B cell (primary cell): ENCODE results near the gene DDB1. TPM values are rescaled to one million over a fixed set of nuclear protein-coding genes. Genes with fewer than 3 reads are reported as not detected.

ENCODE experiments used
- ATAC-seq: fragments of 200-7000 bp; cut with Tn5 transposase; one replicate; pipeline ENCODE4 v1.10.0; 2021; ENCODE audit warnings: low read depth, mild to moderate bottlenecking, moderate number of reproducible peaks, moderate library complexity
- CTCF ChIA-PET: fragments of 350-600 bp; sonication (Branson Sonifier 250); formaldehyde crosslinking; loops from one replicate; lab custom pipeline; 2021; ENCODE audit warnings: antibody characterized with exemption, inconsistent platforms; lab: Charles Lee
- POLR2A ChIA-PET: fragments of 350-600 bp; sonication (Branson Sonifier 250); formaldehyde crosslinking; loops from one replicate; lab custom pipeline; 2021; ENCODE audit warnings: antibody characterized with exemption; lab: Charles Lee
- DNase-seq: peaks from one replicate; pipeline ENCODE4 v3.0.0; 2013
- H2AFZ ChIP-seq: 2 replicates; pipeline ENCODE4 v1.6.1; 2012; ENCODE audit warnings: mild to moderate bottlenecking, low read depth, low read length; ENCODE audit not compliant: insufficient read depth, poor library complexity, severe bottlenecking
- H3K27ac ChIP-seq, 2 donors: 1 replicate in 1 of 2; 2 replicates in 1 of 2; pipeline ENCODE4 v1.5.1; 2012 to 2013; ENCODE audit warnings: low read length in 2 of 2, mild to moderate bottlenecking in 2 of 2, moderate library complexity in 1 of 2
- H3K27me3 ChIP-seq, 4 experiments: fragments of 200-600 bp in 1 of 4; sonication (generic) in 1 of 4; replicated peaks in 1 of 4; 1 replicate in 2 of 4; 2 replicates in 2 of 4; pipeline versions ENCODE4 v1.6.1 to v1.7.0; 2013 to 2016; ENCODE audit warnings: low read length in 3 of 4, mild to moderate bottlenecking in 2 of 4, mixed read lengths in 1 of 4, moderate library complexity in 1 of 4; ENCODE audit not compliant: insufficient read depth in 4 of 4, control insufficient read depth in 3 of 4; ENCODE audit errors: control extremely low read depth in 1 of 4
- H3K36me3 ChIP-seq, 2 experiments: replicated peaks in 1 of 2; 1 replicate in 1 of 2; 2 replicates in 1 of 2; pipeline versions ENCODE4 v1.6.1 to v1.7.1; 2013; ENCODE audit warnings: low read length in 1 of 2; ENCODE audit not compliant: insufficient read depth in 2 of 2, control insufficient read depth in 1 of 2; ENCODE audit errors: control extremely low read depth in 1 of 2, extremely low read depth in 1 of 2
- H3K4me1 ChIP-seq, 2 donors: fragments of 200-600 bp in 1 of 2; sonication (generic) in 1 of 2; 1 replicate in 1 of 2; 2 replicates in 1 of 2; pipeline versions ENCODE4 v1.5.1 to v1.6.1; 2013 to 2017; ENCODE audit warnings: low read length in 2 of 2; ENCODE audit not compliant: control insufficient read depth in 2 of 2, insufficient read depth in 2 of 2
- H3K4me2 ChIP-seq: replicated peaks from 2 replicates; pipeline ENCODE3; 2012; ENCODE audit warnings: mild to moderate bottlenecking, low read depth, low read length; ENCODE audit not compliant: poor library complexity, severe bottlenecking
- H3K4me3 ChIP-seq, 5 experiments: fragments of 200-600 bp in 1 of 5; sonication (generic) in 1 of 5; 1 replicate in 3 of 5; 2 replicates in 2 of 5; pipeline versions ENCODE4 v1.5.1 to v1.7.0; 2011 to 2016; ENCODE audit warnings: low read length in 4 of 5, mild to moderate bottlenecking in 4 of 5, low read depth in 2 of 5, control low read depth in 1 of 5, moderate library complexity in 1 of 5; ENCODE audit not compliant: insufficient read depth in 1 of 5; ENCODE audit errors: control extremely low read depth in 1 of 5, extremely low read depth in 1 of 5
- H3K79me2 ChIP-seq: fragments of 200-600 bp; sonication (generic); one replicate; pipeline ENCODE4 v1.6.0; 2016; ENCODE audit warnings: low read length; ENCODE audit not compliant: control insufficient read depth, insufficient read depth
- H3K9ac ChIP-seq: fragments of 200-600 bp; sonication (generic); 2 replicates; pipeline ENCODE4 v1.6.1; 2017; ENCODE audit warnings: mild to moderate bottlenecking, low read length, moderate library complexity
- H3K9me3 ChIP-seq, 3 donors: one replicate each; pipeline versions ENCODE4 v1.6.1 to v1.7.1; 2013; ENCODE audit warnings: low read length in 2 of 3; ENCODE audit not compliant: control insufficient read depth in 2 of 3, insufficient read depth in 1 of 3; ENCODE audit errors: control extremely low read depth in 1 of 3
- H4K20me1 ChIP-seq: 2 replicates; pipeline ENCODE4 v1.6.0; 2012; ENCODE audit warnings: mild to moderate bottlenecking, low read length; ENCODE audit not compliant: insufficient read depth, control insufficient read depth, poor library complexity, severe bottlenecking
- H3K27ac Mint-ChIP-seq: one replicate; pipeline ENCODE4 v1.8.0; 2021; ENCODE audit warnings: mixed read lengths
- H3K27me3 Mint-ChIP-seq: one replicate; pipeline ENCODE4 v1.8.0; 2021; ENCODE audit warnings: mixed read lengths
- H3K4me1 Mint-ChIP-seq: one replicate; pipeline ENCODE4 v1.8.0; 2021; ENCODE audit warnings: mixed read lengths
- H3K4me3 Mint-ChIP-seq: one replicate; pipeline ENCODE4 v1.8.0; 2021; ENCODE audit warnings: mixed read lengths
- H3K9me3 Mint-ChIP-seq: one replicate; pipeline ENCODE4 v1.8.0; 2022; ENCODE audit warnings: mixed read lengths; ENCODE audit not compliant: insufficient read depth
- CTCF ChIP-seq: fragments of 200-600 bp; IDR thresholded peaks from one replicate; pipeline ENCODE4 v1.8.0; 2022; ENCODE audit warnings: antibody characterized with exemption, mild to moderate bottlenecking
- EZH2 ChIP-seq: IDR thresholded peaks from 2 replicates; pipeline ENCODE4 v1.6.1; 2012; ENCODE audit warnings: borderline replicate concordance, low read depth, mild to moderate bottlenecking, moderate library complexity, low read length; ENCODE audit not compliant: insufficient read depth, poor library complexity, severe bottlenecking
- WGBS: methylation state at CpG from one replicate; pipeline ENCODE4 v1.1.5; 2013; ENCODE audit warnings: missing lambda C conversion rate; ENCODE audit not compliant: insufficient coverage; 5-methylcytosine and 5-hydroxymethylcytosine counted together
- intact Hi-C: fragments of 100-400 bp; cut with micrococcal nuclease; formaldehyde crosslinking; loops from one replicate; pipeline ENCODE4 v1.10.0; 2022
- polyA plus RNA-seq: library from polyadenylated mRNA; depleted of rRNA; stranded (reverse); fragments of >200 nt; gene quantifications from 2 replicates; pipeline ENCODE4 v1.2.3, GENCODE V29; 2012
- total RNA-seq, 2 donors: library from RNA; stranded (reverse); fragments of 120-200 nt in 1 of 2; gene quantifications; 1 replicate in 1 of 2; 2 replicates in 1 of 2; pipeline versions ENCODE4 v1.2.3 to v1.2.4, GENCODE V29; 2013 to 2022

Gene DDB1
- total and polyA plus RNA-seq, 2 donors (not counting 1 experiment from before 2014, with no cell fraction given), result 52.4 to 155 TPM

- DNase-seq (no peak), ATAC-seq (no peak)
- H3K79me2 ChIP-seq, result no peaks in the 10 kb centered on the region
- no peak overlapping the region for H3K4me3 Mint-ChIP-seq
- no peak overlapping the region for H3K27ac ChIP-seq
- no peak overlapping the region for H2AFZ ChIP-seq
- no peak overlapping the region for H3K27ac Mint-ChIP-seq
- no peak overlapping the region for H3K4me2 ChIP-seq
- H3K4me1 ChIP-seq, result no peaks in the 10 kb centered on the region
- peaks cover 0 to 4% (median 0%) of the 10 kb centered on the region in 3 donors for H3K9me3 ChIP-seq
- H3K4me3 ChIP-seq, result no peak overlapping the region
- CTCF ChIA-PET, result no interaction called here
- H4K20me1 ChIP-seq, result no peaks in the 10 kb centered on the region
- no peaks in the 10 kb centered on the region for H3K27me3 ChIP-seq
- no peaks in the 10 kb centered on the region for H3K9me3 Mint-ChIP-seq
- no peak overlapping the region for H3K9ac ChIP-seq
- TF ChIP-seq EZH2 (no peak), CTCF (no peak)
- POLR2A ChIA-PET, result no interaction called here
- intact Hi-C loops, result no loop called here
- no peaks in the 10 kb centered on the region for H3K36me3 ChIP-seq
- WGBS, result 98% methylated on average over 19 of the region's 20 CpGs
- H3K27me3 Mint-ChIP-seq, result no peaks in the 10 kb centered on the region
- no peaks in the 10 kb centered on the region for H3K4me1 Mint-ChIP-seq
Observed at GRCh38 chr11:61280883-61281580, 51.9 kb downstream of the DDB1 start.

- Mint-ChIP-seq H3K27ac (no peak overlapping the region), H3K4me1 (no peaks in the 10 kb centered on the region), H3K4me3 (no peak overlapping the region), H3K9me3 (no peaks in the 10 kb centered on the region), H3K27me3 (no peaks in the 10 kb centered on the region)
- H3K27me3 ChIP-seq, result no peaks in the 10 kb centered on the region
- H3K4me3 ChIP-seq, result no peak overlapping the region
- intact Hi-C loops, result no loop called here
- no peaks in the 10 kb centered on the region for H3K36me3 ChIP-seq
- DNase-seq (no peak), ATAC-seq (no peak)
- H3K79me2 ChIP-seq, result no peaks in the 10 kb centered on the region
- H3K4me2 ChIP-seq, result no peak overlapping the region
- H3K9ac ChIP-seq, result no peak overlapping the region
- H4K20me1 ChIP-seq, result no peaks in the 10 kb centered on the region
- no peaks in the 10 kb centered on the region for H3K4me1 ChIP-seq
- WGBS, result 91% methylated on average over 7 of the region's 12 CpGs
- no peak overlapping the region for H2AFZ ChIP-seq
- ChIA-PET POLR2A (no interaction called here), CTCF (no interaction called here)
- H3K9me3 ChIP-seq, result peaks cover 0 to 4% (median 0%) of the 10 kb centered on the region in 3 donors
- no peak overlapping the region for H3K27ac ChIP-seq
- no peak for TF ChIP-seq EZH2
- no peak for TF ChIP-seq CTCF
Observed at GRCh38 chr11:61279934-61280659, 52.8 kb downstream of the DDB1 start.
